ENCODE measurements around the gene PARP8.
"Not testable (repeated sequence)": the region's sequence is repeated elsewhere in the genome, so short reads cannot be mapped to it uniquely, and the experiment has no call there.

The PARP8 gene

GRCh38 chr5:50727845-50728244 is 61.4 kb downstream of the PARP8 start:
- no peak for DNase-seq (ENCODE audit: low spot score)

- DNase-seq (ENCODE audit: low spot score): no peak
Measured at GRCh38 chr5:50730336-50730735, 63.9 kb downstream of the PARP8 start.

GRCh38 chr5:50730841-50731240 is 64.4 kb downstream of the PARP8 start:
- DNase-seq (ENCODE audit: low spot score): no peak

GRCh38 chr5:50733741-50734140 is 67.3 kb downstream of the PARP8 start:
- DNase-seq (ENCODE audit: low spot score): no peak

- no peak for DNase-seq (ENCODE audit: low spot score)
Measured at GRCh38 chr5:50738864-50739263, 72.4 kb downstream of the PARP8 start.

- DNase-seq (ENCODE audit: low spot score): no peak
Measured at GRCh38 chr5:50740832-50741231, 74.4 kb downstream of the PARP8 start.

- DNase-seq (ENCODE audit: low spot score): peak; percentile 27
Measured at GRCh38 chr5:50744776-50745175, 78.3 kb downstream of the PARP8 start.

- no peak for DNase-seq (ENCODE audit: low spot score)
Measured at GRCh38 chr5:50745221-50745910, 78.9 kb downstream of the PARP8 start.

- no peak for DNase-seq (ENCODE audit: low spot score)
Measured at GRCh38 chr5:50749181-50749580, 82.7 kb downstream of the PARP8 start.

GRCh38 chr5:50749873-50750272 is 83.4 kb downstream of the PARP8 start:
- no peak for DNase-seq (ENCODE audit: low spot score)

- DNase-seq (ENCODE audit: low spot score): peak; percentile 9
Measured at GRCh38 chr5:50751064-50751657, 84.7 kb downstream of the PARP8 start.

- no peak for DNase-seq (ENCODE audit: low spot score)
Measured at GRCh38 chr5:50752800-50753199, 86.4 kb downstream of the PARP8 start.

GRCh38 chr5:50759526-50760270 is 93.3 kb downstream of the PARP8 start:
- no peak for DNase-seq (ENCODE audit: low spot score)

- DNase-seq (ENCODE audit: low spot score): no peak
Measured at GRCh38 chr5:50763351-50763750, 96.9 kb downstream of the PARP8 start.

- DNase-seq (ENCODE audit: low spot score): no peak
Measured at GRCh38 chr5:50763846-50764245, 97.4 kb downstream of the PARP8 start.

GRCh38 chr5:50766042-50766441 is 99.6 kb downstream of the PARP8 start:
- DNase-seq (ENCODE audit: low spot score): no peak

GRCh38 chr5:50766462-50766861 is 100.0 kb downstream of the PARP8 start:
- no peak for DNase-seq (ENCODE audit: low spot score)

GRCh38 chr5:50766967-50767366 is 100.5 kb downstream of the PARP8 start:
- no peak for DNase-seq (ENCODE audit: low spot score)

- DNase-seq (ENCODE audit: low spot score): peak; percentile 16
Measured at GRCh38 chr5:50767588-50767987, 101.2 kb downstream of the PARP8 start.

- no peak for DNase-seq (ENCODE audit: low spot score)
Measured at GRCh38 chr5:50768634-50769033, 102.2 kb downstream of the PARP8 start.

- DNase-seq (ENCODE audit: low spot score): no peak
Measured at GRCh38 chr5:50770441-50770840, 104.0 kb downstream of the PARP8 start.

- not testable (repeated sequence) for DNase-seq (ENCODE audit: low spot score)
Measured at GRCh38 chr5:50774446-50775175, 108.2 kb downstream of the PARP8 start.

- DNase-seq (ENCODE audit: low spot score): no peak
Measured at GRCh38 chr5:50786073-50786472, 119.6 kb downstream of the PARP8 start.

Data from hepatic stellate cell (primary cell).